CD4-positive, CD25-positive, alpha-beta regulatory T cell (primary cell): Measurements from ENCODE around the gene KRTAP5-6. TPM values are rescaled to one million over a fixed set of nuclear protein-coding genes. Genes with fewer than 3 reads are reported as not detected.

Source experiments
- ATAC-seq, 2 donors: fragments of 150-1000 bp; cut with Tn5 transposase; one replicate each; pipeline ENCODE4 v1.10.0; 2021; ENCODE audit warnings: low read depth in 2 of 2, moderate number of reproducible peaks in 2 of 2, moderate library complexity in 1 of 2
- DNase-seq, 3 donors: peaks; one replicate each; pipeline versions ENCODE4 v3.0.0 to v3.0.0-alpha.2; 2012 to 2022; ENCODE audit warnings: mixed read lengths in 1 of 3
- H3K27ac ChIP-seq: one replicate; pipeline ENCODE4 v1.7.0; 2013; ENCODE audit warnings: mild to moderate bottlenecking, low read length; ENCODE audit not compliant: insufficient read depth, poor library complexity, severe bottlenecking
- H3K27me3 ChIP-seq: one replicate; pipeline ENCODE4 v1.7.0; 2013; ENCODE audit warnings: low read length; ENCODE audit not compliant: control insufficient read depth, insufficient read depth
- H3K36me3 ChIP-seq: one replicate; pipeline ENCODE4 v1.7.0; 2013; ENCODE audit warnings: mild to moderate bottlenecking, low read length, moderate library complexity; ENCODE audit not compliant: control insufficient read depth, insufficient read depth
- H3K4me1 ChIP-seq: 2 replicates; pipeline ENCODE4 v1.7.0; 2013; ENCODE audit warnings: mild to moderate bottlenecking, low read length; ENCODE audit not compliant: insufficient read depth, control insufficient read depth, poor library complexity, severe bottlenecking
- H3K4me3 ChIP-seq: one replicate; pipeline ENCODE4 v1.7.0; 2013; ENCODE audit warnings: low read depth, mild to moderate bottlenecking, low read length, moderate library complexity
- H3K9me3 ChIP-seq, 2 experiments: 1 replicate in 1 of 2; 2 replicates in 1 of 2; pipeline ENCODE4 v1.7.0; 2013; ENCODE audit warnings: low read length in 2 of 2, mild to moderate bottlenecking in 1 of 2, moderate library complexity in 1 of 2; ENCODE audit not compliant: control insufficient read depth in 2 of 2
- H3K27ac Mint-ChIP-seq, 3 donors: one replicate each; pipeline ENCODE4 v1.8.0; 2020 to 2022; ENCODE audit warnings: mild to moderate bottlenecking in 3 of 3, mixed read lengths in 3 of 3, moderate library complexity in 2 of 3
- H3K27me3 Mint-ChIP-seq: one replicate; pipeline ENCODE4 v1.8.0; 2022; ENCODE audit warnings: mild to moderate bottlenecking, mixed read lengths
- H3K36me3 Mint-ChIP-seq: one replicate; pipeline ENCODE4 v1.8.0; 2020; ENCODE audit warnings: mixed read lengths
- H3K4me1 Mint-ChIP-seq, 4 donors: one replicate each; pipeline ENCODE4 v1.8.0; 2020 to 2022; ENCODE audit warnings: mixed read lengths in 4 of 4, mild to moderate bottlenecking in 1 of 4
- H3K4me3 Mint-ChIP-seq, 4 donors: one replicate each; pipeline ENCODE4 v1.8.0; 2020 to 2022; ENCODE audit warnings: mild to moderate bottlenecking in 4 of 4, mixed read lengths in 4 of 4, moderate library complexity in 3 of 4
- H3K9me3 Mint-ChIP-seq, 7 donors: one replicate each; pipeline ENCODE4 v1.8.0; 2020 to 2022; ENCODE audit warnings: mixed read lengths in 7 of 7, mild to moderate bottlenecking in 3 of 7, moderate library complexity in 2 of 7
- polyA plus RNA-seq, 4 donors: library from polyadenylated mRNA; unstranded; fragments of 300-500 nt; fragmentation: Illumina TruSeq; gene quantifications; one replicate each; pipeline ENCODE4 v1.2.3, GENCODE V29; 2021
- total RNA-seq: library from RNA; stranded (reverse); gene quantifications from one replicate; pipeline ENCODE4 v1.2.3, GENCODE V29; 2022

The KRTAP5-6 gene
- total and polyA plus RNA-seq, 5 donors from 2014 or later: not detected

DNA sequence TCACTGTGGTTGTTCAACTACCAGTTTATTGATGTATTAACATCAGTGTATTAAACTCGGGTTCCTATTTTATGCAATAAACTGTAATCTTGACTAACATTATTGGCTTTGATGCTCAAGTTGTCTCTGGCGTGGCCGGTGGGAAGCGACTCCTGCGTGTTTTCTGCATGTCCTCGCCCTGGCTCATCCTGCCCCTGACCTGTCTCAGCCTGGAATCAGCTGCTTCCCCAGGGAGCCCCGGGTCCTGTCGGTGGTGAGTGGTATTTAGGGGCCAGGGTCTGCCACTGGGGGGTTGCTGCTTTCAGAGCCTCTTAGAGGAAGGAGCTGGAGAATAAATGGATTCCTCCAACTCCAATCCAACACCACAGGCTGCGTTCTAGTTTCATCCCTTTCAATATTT is 30.9 kb downstream of the KRTAP5-6 start:
- H3K9me3 ChIP-seq: no peaks in the 10 kb centered on the region
- Mint-ChIP-seq H3K27ac (no peak overlapping the region), H3K9me3 (no peaks in the 10 kb centered on the region), H3K27me3 (peaks cover 34% of the 10 kb centered on the region), H3K4me3 (no peak overlapping the region), H3K36me3 (no peaks in the 10 kb centered on the region), H3K4me1 (peaks cover 0 to 15% (median 4%) of the 10 kb centered on the region in 4 donors)
- H3K36me3 ChIP-seq: no peaks in the 10 kb centered on the region
- no peak for DNase-seq
- H3K4me3 ChIP-seq: no peak overlapping the region
- peaks cover 11% of the 10 kb centered on the region for H3K27me3 ChIP-seq
- ATAC-seq: no peak
- no peak overlapping the region for H3K27ac ChIP-seq
- no peaks in the 10 kb centered on the region for H3K4me1 ChIP-seq

GRCh38 chr11:1728301-1728700 is 31.3 kb downstream of the KRTAP5-6 start:
- Mint-ChIP-seq H3K36me3 (no peaks in the 10 kb centered on the region), H3K4me1 (peaks cover 0 to 15% (median 4%) of the 10 kb centered on the region in 4 donors), H3K9me3 (no peaks in the 10 kb centered on the region), H3K4me3 (no peak overlapping the region), H3K27me3 (peaks cover 30% of the 10 kb centered on the region), H3K27ac (no peak overlapping the region)
- H3K4me3 ChIP-seq: no peak overlapping the region
- no peak for ATAC-seq
- H3K9me3 ChIP-seq: no peaks in the 10 kb centered on the region
- peaks cover 11% of the 10 kb centered on the region for H3K27me3 ChIP-seq
- no peak for DNase-seq
- no peaks in the 10 kb centered on the region for H3K4me1 ChIP-seq
- H3K27ac ChIP-seq: no peak overlapping the region
- H3K36me3 ChIP-seq: no peaks in the 10 kb centered on the region

GRCh38 chr11:1728931-1729691 is 32.1 kb downstream of the KRTAP5-6 start:
- Mint-ChIP-seq H3K36me3 (no peaks in the 10 kb centered on the region), H3K27me3 (peaks cover 27% of the 10 kb centered on the region), H3K27ac (no peak overlapping the region), H3K4me3 (peak overlapping the region in 2 of 4 donors; percentile 3 to 58), H3K4me1 (peaks cover 0 to 23% (median 6%) of the 10 kb centered on the region in 4 donors), H3K9me3 (no peaks in the 10 kb centered on the region)
- no peaks in the 10 kb centered on the region for H3K36me3 ChIP-seq
- no peak overlapping the region for H3K27ac ChIP-seq
- DNase-seq: no peak
- no peak overlapping the region for H3K4me3 ChIP-seq
- H3K4me1 ChIP-seq: peaks cover 6% of the 10 kb centered on the region
- H3K27me3 ChIP-seq: peaks cover 11% of the 10 kb centered on the region
- no peaks in the 10 kb centered on the region for H3K9me3 ChIP-seq
- ATAC-seq: no peak

- peaks cover 24% of the 10 kb centered on the region for H3K27me3 Mint-ChIP-seq
- DNase-seq (no peak), ATAC-seq (no peak)
- no peak overlapping the region for H3K4me3 Mint-ChIP-seq
- peaks cover 0 to 27% (median 7%) of the 10 kb centered on the region in 4 donors for H3K4me1 Mint-ChIP-seq
- peaks cover 11% of the 10 kb centered on the region for H3K27me3 ChIP-seq
- no peaks in the 10 kb centered on the region for H3K9me3 Mint-ChIP-seq
- H3K36me3 ChIP-seq: no peaks in the 10 kb centered on the region
- no peak overlapping the region for H3K27ac Mint-ChIP-seq
- H3K4me1 ChIP-seq: peaks cover 9% of the 10 kb centered on the region
- H3K36me3 Mint-ChIP-seq: no peaks in the 10 kb centered on the region
- H3K9me3 ChIP-seq: no peaks in the 10 kb centered on the region
- H3K27ac ChIP-seq: no peak overlapping the region
- no peak overlapping the region for H3K4me3 ChIP-seq
These were observed 32.7 kb downstream of the KRTAP5-6 start for GRCh38 chr11:1729692-1730011.

DNA sequence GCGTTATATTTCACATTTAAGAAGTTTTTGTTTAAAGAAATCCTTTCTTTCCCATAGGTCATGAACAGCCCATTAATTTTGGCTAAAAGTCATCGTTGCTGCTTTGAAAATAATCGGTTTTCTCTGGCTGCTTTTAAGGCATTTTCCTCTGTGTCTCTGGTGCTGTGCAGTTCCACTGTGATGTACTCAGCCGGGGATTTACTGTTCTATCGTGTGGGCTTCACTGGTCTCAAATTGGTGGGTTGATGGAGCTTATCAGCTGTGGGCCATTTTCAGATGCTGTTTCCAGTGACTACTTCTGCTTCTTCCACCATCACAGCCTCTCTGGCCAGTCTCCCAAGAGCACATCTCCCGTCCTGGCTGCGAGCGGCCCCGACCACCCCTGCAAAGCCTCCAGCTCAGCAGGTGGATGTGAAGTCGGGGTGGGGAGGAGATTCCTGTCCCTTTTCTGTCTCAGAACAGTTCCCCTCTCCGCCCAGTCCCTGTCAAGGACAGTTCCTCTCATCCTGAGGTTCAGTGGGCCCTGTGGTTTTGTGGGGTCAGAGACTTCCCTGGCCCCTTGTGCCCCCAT is 33.1 kb downstream of the KRTAP5-6 start:
- Histone ChIP-seq H3K36me3 (no peaks in the 10 kb centered on the region), H3K9me3 (no peaks in the 10 kb centered on the region), H3K27me3 (peaks cover 11% of the 10 kb centered on the region), H3K4me1 (peaks cover 9% of the 10 kb centered on the region), H3K4me3 (no peak overlapping the region), H3K27ac (no peak overlapping the region)
- no peak overlapping the region for H3K4me3 Mint-ChIP-seq
- H3K4me1 Mint-ChIP-seq: peaks cover 0 to 27% (median 7%) of the 10 kb centered on the region in 4 donors
- H3K27ac Mint-ChIP-seq: no peak overlapping the region
- no peak for DNase-seq
- no peak for ATAC-seq
- H3K9me3 Mint-ChIP-seq: no peaks in the 10 kb centered on the region
- peaks cover 22% of the 10 kb centered on the region for H3K27me3 Mint-ChIP-seq
- H3K36me3 Mint-ChIP-seq: no peaks in the 10 kb centered on the region

DNA sequence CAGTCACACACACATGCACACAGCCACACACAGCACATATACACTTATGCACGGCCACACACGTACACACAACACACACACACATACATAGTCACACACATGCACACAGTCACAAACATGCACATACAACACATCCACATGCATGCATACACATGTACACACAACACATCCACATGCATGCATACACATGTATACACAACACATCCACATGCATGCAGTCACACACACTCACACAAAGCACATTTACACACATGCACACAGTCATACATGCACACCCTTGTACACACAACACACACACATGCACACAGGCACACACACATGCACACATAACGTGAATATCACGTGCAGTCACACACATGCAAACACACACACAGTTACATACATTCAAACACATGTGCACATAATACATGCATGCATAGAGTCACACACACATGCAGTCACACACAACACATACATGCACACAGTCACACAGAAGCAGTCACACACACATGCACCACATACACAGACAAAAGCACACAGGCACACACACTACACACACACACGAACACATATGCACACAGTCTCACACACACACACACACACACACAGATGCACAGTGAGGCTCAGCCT is 34.6 kb downstream of the KRTAP5-6 start:
- Histone ChIP-seq H3K4me1 (peaks cover 9% of the 10 kb centered on the region), H3K27ac (no peak overlapping the region), H3K36me3 (no peaks in the 10 kb centered on the region), H3K27me3 (peaks cover 11% of the 10 kb centered on the region), H3K9me3 (peaks cover 5 to 8% of the 10 kb centered on the region in 2 experiments), H3K4me3 (no peak overlapping the region)
- no peak for ATAC-seq
- Mint-ChIP-seq H3K4me1 (peaks cover 4 to 27% (median 7%) of the 10 kb centered on the region in 4 donors), H3K27ac (peak overlapping the region in 1 of 3 donors; percentile 79), H3K4me3 (no peak overlapping the region), H3K9me3 (peaks cover under 1 to 12% (median 5%) of the 10 kb centered on the region in 7 donors), H3K27me3 (peaks cover 22% of the 10 kb centered on the region), H3K36me3 (peaks cover 4% of the 10 kb centered on the region)
- DNase-seq: no peak

DNA sequence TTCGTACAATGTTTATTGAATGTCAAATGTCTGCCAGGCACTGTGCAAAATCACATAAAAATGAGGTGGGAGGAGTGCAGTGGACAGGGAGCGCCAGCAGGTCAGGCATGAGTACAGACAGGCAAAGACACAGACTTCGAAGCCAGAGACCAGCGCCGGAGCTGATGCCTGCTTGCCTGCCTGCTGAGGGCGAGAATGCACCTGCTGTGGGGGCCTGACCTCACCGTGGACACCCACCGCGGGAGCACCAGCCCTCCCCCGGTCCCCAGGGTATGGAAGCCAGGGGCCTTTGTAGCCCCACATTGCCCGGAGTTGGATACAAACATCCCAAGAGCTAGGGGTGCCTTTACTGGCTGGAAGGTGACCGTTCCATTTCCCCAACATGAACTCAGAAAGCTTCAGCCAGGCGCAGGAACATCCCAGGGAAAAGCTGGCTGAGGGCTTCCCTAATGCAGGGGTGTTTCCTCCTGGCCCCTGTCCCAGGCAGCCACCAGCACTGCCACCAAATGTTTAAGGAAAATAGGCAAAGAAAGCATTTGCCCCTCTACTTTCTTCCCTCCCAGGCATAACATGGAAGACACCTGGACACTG is 35.5 kb downstream of the KRTAP5-6 start:
- Mint-ChIP-seq H3K27ac (no peak overlapping the region), H3K4me3 (no peak overlapping the region), H3K4me1 (peaks cover 4 to 27% (median 7%) of the 10 kb centered on the region in 4 donors), H3K9me3 (peaks cover 1 to 20% (median 5%) of the 10 kb centered on the region in 7 donors), H3K36me3 (peaks cover 4% of the 10 kb centered on the region), H3K27me3 (peaks cover 17% of the 10 kb centered on the region)
- Histone ChIP-seq H3K4me1 (peaks cover 9% of the 10 kb centered on the region), H3K36me3 (no peaks in the 10 kb centered on the region), H3K27ac (no peak overlapping the region), H3K9me3 (peaks cover 13 to 16% of the 10 kb centered on the region in 2 experiments), H3K4me3 (no peak overlapping the region), H3K27me3 (peaks cover 11% of the 10 kb centered on the region)
- ATAC-seq: no peak
- no peak for DNase-seq
